Osteocyte (in vitro differentiated cells): ENCODE results near the gene CCR7. TPM values are rescaled to one million over a fixed set of nuclear protein-coding genes. Genes with fewer than 3 reads are reported as not detected.

ENCODE experiments used
- DNase-seq: peaks from one replicate; pipeline ENCODE4 v3.0.0; 2021; ENCODE audit warnings: mixed read lengths; ENCODE audit not compliant: unreplicated experiment; ENCODE audit errors: extremely low spot score
- H3K27ac Mint-ChIP-seq: one replicate; pipeline ENCODE4 v1.8.0; 2021; ENCODE audit warnings: mild to moderate bottlenecking, mixed read lengths; ENCODE audit not compliant: unreplicated experiment
- H3K27me3 Mint-ChIP-seq: one replicate; pipeline ENCODE4 v1.8.0; 2021; ENCODE audit warnings: mixed read lengths; ENCODE audit not compliant: unreplicated experiment
- H3K36me3 Mint-ChIP-seq: one replicate; pipeline ENCODE4 v1.8.0; 2021; ENCODE audit warnings: mixed read lengths; ENCODE audit not compliant: unreplicated experiment
- H3K4me1 Mint-ChIP-seq: one replicate; pipeline ENCODE4 v1.8.0; 2021; ENCODE audit warnings: mixed read lengths; ENCODE audit not compliant: unreplicated experiment
- H3K4me3 Mint-ChIP-seq: one replicate; pipeline ENCODE4 v1.8.0; 2021; ENCODE audit warnings: mild to moderate bottlenecking, moderate library complexity, mixed read lengths; ENCODE audit not compliant: unreplicated experiment
- H3K9me3 Mint-ChIP-seq: one replicate; pipeline ENCODE4 v1.8.0; 2021; ENCODE audit warnings: mixed read lengths; ENCODE audit not compliant: unreplicated experiment
- total RNA-seq: library from RNA; stranded (reverse); gene quantifications from 2 replicates; pipeline ENCODE4 v1.2.1, GENCODE V29; 2021
- TF ChIP-seq, protein P1 (sequence below): fragments of 200-600 bp; sonication (generic); IDR thresholded peaks from 2 replicates; pipeline ENCODE4 v1.5.0; 2021; ENCODE audit warnings: antibody characterized with exemption, mild to moderate bottlenecking, moderate library complexity

Gene CCR7
- total RNA-seq, 1 donor from 2014 or later = not detected

DNA sequence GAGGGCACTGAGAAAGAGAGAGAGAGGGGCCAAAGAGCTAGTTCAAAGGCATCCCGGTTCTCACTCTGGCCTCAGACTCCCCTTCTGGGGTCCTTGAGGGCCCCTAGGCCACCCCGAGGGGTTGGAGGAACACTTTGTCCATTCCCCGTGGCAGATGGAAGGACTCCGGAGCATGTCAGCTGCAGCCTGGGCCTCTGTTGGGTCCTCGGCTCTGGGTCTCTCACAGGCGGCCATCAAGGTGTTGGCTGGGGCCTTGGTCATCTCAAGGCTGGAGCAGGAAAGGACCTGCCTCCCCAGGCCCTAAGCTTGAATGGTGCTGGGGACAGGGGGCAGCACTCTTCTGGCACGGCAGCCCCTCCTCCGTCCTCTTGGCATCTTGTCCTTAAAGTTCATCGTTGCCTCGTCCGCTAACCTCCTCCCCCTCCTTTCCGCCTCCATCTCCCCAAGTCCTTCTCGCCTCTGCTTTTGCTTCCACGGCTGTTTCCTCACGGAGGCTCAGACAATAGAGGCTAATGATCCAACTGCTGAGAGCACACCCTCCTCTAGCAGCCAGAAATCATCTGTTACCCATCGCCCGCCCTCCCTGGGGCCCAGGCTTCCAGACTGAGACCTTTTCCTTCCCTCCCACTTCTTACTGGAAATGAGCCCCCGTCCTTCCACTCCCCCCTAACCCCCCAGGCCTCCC is 23.3 kb downstream of the CCR7 start:
- Mint-ChIP-seq H3K27me3 (no peaks in the 10 kb centered on the region), H3K4me1 (peaks cover 71% of the 10 kb centered on the region), H3K4me3 (peak overlapping the region; percentile 49), H3K9me3 (no peaks in the 10 kb centered on the region), H3K36me3 (no peaks in the 10 kb centered on the region), H3K27ac (peak overlapping the region; percentile 99)
- TF ChIP-seq, protein P1, sequence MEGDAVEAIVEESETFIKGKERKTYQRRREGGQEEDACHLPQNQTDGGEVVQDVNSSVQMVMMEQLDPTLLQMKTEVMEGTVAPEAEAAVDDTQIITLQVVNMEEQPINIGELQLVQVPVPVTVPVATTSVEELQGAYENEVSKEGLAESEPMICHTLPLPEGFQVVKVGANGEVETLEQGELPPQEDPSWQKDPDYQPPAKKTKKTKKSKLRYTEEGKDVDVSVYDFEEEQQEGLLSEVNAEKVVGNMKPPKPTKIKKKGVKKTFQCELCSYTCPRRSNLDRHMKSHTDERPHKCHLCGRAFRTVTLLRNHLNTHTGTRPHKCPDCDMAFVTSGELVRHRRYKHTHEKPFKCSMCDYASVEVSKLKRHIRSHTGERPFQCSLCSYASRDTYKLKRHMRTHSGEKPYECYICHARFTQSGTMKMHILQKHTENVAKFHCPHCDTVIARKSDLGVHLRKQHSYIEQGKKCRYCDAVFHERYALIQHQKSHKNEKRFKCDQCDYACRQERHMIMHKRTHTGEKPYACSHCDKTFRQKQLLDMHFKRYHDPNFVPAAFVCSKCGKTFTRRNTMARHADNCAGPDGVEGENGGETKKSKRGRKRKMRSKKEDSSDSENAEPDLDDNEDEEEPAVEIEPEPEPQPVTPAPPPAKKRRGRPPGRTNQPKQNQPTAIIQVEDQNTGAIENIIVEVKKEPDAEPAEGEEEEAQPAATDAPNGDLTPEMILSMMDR = no peak
- DNase-seq = no peak

GRCh38 chr17:40541060-40541872 is 24.0 kb downstream of the CCR7 start:
- no peaks in the 10 kb centered on the region for H3K27me3 Mint-ChIP-seq
- no peak for DNase-seq
- H3K4me3 Mint-ChIP-seq = no peak overlapping the region
- TF ChIP-seq, protein P1 = no peak
- peaks cover 75% of the 10 kb centered on the region for H3K4me1 Mint-ChIP-seq
- no peaks in the 10 kb centered on the region for H3K36me3 Mint-ChIP-seq
- peak overlapping the region; percentile 99 for H3K27ac Mint-ChIP-seq
- no peaks in the 10 kb centered on the region for H3K9me3 Mint-ChIP-seq

- no peak overlapping the region for H3K4me3 Mint-ChIP-seq
- no peak for DNase-seq
- H3K27me3 Mint-ChIP-seq = no peaks in the 10 kb centered on the region
- H3K9me3 Mint-ChIP-seq = no peaks in the 10 kb centered on the region
- H3K27ac Mint-ChIP-seq = peak overlapping the region; percentile 99
- peaks cover 79% of the 10 kb centered on the region for H3K4me1 Mint-ChIP-seq
- H3K36me3 Mint-ChIP-seq = no peaks in the 10 kb centered on the region
- TF ChIP-seq, protein P1 = no peak
Observed at GRCh38 chr17:40540448-40540847, 24.8 kb downstream of the CCR7 start.

GRCh38 chr17:40539711-40540411 is 25.4 kb downstream of the CCR7 start:
- H3K4me1 Mint-ChIP-seq = peaks cover 80% of the 10 kb centered on the region
- H3K27ac Mint-ChIP-seq = peak overlapping the region; percentile 99
- no peak for DNase-seq
- H3K9me3 Mint-ChIP-seq = no peaks in the 10 kb centered on the region
- H3K27me3 Mint-ChIP-seq = no peaks in the 10 kb centered on the region
- TF ChIP-seq, protein P1 = no peak
- no peak overlapping the region for H3K4me3 Mint-ChIP-seq
- no peaks in the 10 kb centered on the region for H3K36me3 Mint-ChIP-seq
